ENCODE data around the gene MAD1L1.

The MAD1L1 gene

DNA sequence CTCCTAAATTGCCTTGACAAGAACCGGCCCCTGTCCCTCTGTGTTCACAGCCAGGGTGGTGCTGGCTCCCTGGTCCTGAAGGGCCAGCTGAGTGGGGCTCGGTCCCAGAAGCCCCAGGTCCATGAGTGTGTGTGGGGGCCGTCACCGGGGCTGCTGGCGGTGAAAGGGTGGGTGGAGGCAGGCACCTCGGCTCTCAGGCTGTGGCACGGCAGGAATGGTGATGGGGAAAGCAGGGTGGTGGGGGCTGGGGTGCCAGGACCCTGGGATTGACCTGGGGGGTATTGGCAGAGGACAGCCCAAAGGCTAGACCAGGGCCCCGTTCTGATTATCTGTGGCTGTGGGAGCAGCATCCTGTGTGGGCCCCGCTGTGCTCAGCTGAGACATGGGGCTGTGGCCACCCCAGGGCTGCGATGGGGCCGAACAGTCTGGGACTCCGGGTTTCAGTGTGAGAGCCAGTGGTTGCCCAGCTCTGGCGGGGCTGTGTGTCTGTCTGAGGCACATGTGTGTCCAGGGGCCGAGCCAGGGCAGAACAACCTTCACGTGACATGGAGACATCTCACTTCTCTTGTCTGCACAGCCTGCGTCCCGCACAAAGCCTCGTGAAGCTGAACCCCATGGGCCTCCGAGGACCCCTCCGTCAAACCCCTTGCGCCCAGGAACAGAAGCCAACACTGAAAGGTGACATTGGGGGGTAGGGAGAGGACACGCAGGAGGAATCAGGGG lies 418.5 kb downstream of the MAD1L1 start:
- H3K27me3 ChIP-seq (ENCODE audit: control insufficient read depth in 1 of 2, insufficient read depth in 2 of 2, low read length in 2 of 2), result no peaks in the 10 kb centered on the region
- no peak overlapping the region for H3K4me3 ChIP-seq (ENCODE audit: low read length in 2 of 2)
- H3K9me3 ChIP-seq (ENCODE audit: control insufficient read depth in 2 of 2, low read length in 2 of 2), result no peaks in the 10 kb centered on the region
- no peak overlapping the region for H3K9ac ChIP-seq (ENCODE audit: low read length in 2 of 2)
- no peak overlapping the region for H3K27ac ChIP-seq (ENCODE audit: low read length)
- no peaks in the 10 kb centered on the region for H3K36me3 ChIP-seq (ENCODE audit: control insufficient read depth in 2 of 2, insufficient read depth in 2 of 2, low read length in 2 of 2)
- H3K4me1 ChIP-seq (ENCODE audit: control insufficient read depth, insufficient read depth, low read length), result peaks cover 16% of the 10 kb centered on the region

DNA sequence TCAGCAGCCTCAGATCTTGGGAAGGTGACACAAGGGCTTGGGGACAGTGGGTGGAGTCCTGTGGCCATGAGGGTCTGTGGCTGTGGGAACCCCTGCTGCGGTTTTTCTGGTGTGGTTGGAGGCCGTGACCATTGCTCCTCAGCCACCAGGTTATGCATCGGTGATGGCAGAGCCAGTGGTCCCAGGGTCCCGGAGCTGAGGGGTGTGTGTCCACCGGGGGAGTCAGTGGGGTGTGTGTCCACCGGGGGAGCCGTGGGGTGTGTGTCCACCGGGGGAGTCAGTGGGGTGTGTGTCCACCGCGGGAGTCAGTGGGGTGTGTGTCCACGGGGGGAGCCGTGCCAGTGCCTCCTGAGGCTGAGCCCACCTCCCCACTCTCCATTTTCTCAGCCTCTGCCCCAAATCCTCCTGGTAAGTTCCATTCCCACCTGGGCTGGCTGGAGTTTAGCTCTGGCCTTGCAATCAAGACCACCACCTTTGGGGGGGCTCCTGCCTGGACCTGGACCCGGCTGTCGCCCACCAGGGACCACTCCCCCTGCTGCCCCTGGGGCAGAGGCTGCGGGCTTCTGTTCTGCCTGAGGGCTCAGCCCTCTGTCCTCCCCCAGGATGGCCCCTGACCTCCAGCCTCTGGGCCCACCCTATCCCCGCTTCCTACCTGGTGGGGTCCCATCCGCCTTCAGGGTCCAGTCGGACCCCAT lies 419.2 kb downstream of the MAD1L1 start:
- no peak overlapping the region for H3K4me3 ChIP-seq (ENCODE audit: low read length in 2 of 2)
- H3K36me3 ChIP-seq (ENCODE audit: control insufficient read depth in 2 of 2, insufficient read depth in 2 of 2, low read length in 2 of 2), result no peaks in the 10 kb centered on the region
- H3K9ac ChIP-seq (ENCODE audit: low read length in 2 of 2), result no peak overlapping the region
- H3K9me3 ChIP-seq (ENCODE audit: control insufficient read depth in 2 of 2, low read length in 2 of 2), result no peaks in the 10 kb centered on the region
- no peak overlapping the region for H3K27ac ChIP-seq (ENCODE audit: low read length)
- no peaks in the 10 kb centered on the region for H3K27me3 ChIP-seq (ENCODE audit: control insufficient read depth in 1 of 2, insufficient read depth in 2 of 2, low read length in 2 of 2)
- peaks cover 16% of the 10 kb centered on the region for H3K4me1 ChIP-seq (ENCODE audit: control insufficient read depth, insufficient read depth, low read length)

DNA sequence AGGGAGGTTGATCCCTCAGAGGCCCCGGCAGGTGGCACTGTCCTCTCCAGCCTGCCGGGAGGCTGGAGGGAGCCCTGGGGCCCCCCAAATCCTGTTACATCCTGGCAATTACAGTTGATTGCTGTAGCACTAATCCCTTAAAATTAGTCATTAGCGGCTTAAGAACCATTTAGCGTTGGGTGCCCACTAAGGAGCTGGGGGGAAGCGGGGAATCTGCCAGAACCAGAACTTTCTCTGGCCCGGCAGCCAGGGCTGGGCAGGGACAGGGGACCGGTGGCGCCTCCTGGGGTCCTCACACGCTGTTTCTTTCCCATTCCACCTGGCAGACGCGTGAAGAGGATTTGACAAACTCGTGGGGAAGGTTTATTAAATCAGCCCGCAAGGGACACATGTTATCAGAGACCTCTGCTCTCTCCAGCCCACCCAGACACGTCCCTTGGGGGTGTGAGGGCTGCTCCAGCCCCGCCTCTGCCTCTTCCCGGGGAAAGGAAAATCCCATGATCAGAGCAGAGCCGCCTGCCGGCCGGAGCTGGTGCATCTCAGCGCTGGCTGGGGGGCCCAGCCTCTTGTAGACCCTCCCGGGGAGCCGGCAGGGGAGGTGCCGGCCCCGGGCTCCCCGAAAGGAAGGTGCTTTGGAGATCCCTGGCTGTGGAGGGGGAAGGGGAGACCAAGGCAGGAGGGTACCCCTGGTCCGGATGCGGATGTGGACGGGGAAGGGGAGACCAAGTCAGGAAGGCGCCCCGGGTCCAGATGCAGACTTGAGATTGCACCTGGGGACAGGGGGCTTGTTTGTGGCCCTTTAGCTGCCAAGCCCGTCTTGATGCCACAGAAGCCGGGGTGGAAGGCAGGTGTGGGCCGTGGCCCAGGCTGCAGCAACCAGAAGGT lies 420.0 kb downstream of the MAD1L1 start:
- Histone ChIP-seq H3K27me3 (ENCODE audit: control insufficient read depth in 1 of 2, insufficient read depth in 2 of 2, low read length in 2 of 2) (no peaks in the 10 kb centered on the region), H3K4me1 (ENCODE audit: control insufficient read depth, insufficient read depth, low read length) (peaks cover 16% of the 10 kb centered on the region), H3K27ac (ENCODE audit: low read length) (no peak overlapping the region), H3K9ac (ENCODE audit: low read length in 2 of 2) (no peak overlapping the region), H3K4me3 (ENCODE audit: low read length in 2 of 2) (no peak overlapping the region), H3K36me3 (ENCODE audit: control insufficient read depth in 2 of 2, insufficient read depth in 2 of 2, low read length in 2 of 2) (no peaks in the 10 kb centered on the region), H3K9me3 (ENCODE audit: control insufficient read depth in 2 of 2, low read length in 2 of 2) (no peaks in the 10 kb centered on the region)

DNA sequence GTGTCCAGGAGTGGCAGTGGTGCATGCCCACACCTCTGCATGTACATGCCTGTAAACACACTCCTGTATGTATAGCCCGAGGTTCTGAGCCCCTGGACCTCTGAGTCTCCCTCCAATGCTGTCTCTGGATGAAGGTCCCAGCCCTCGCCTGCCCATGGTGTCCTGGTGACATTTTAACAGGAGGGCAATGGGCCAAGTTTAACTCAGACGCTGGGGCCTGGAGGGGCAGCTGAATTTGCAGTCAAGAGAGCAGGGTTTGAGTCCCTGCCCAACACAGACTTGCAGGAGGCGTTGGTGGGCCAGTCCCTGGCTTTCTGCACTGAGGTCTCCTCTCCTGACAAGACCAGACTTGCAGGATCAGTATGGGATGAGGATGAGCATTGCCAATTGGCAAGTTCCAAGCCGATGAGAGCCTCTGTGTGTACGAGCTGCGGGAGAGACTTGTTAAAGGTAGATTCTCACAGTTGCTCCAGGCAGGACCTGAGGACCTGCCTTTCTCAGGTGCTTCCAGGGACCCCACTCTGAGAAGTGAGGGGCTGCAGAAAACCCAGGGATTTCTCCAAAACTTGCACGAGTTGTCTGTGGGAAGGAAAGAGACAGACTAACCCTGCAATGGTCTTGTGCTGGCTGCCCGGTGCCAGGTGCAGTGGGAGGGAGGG lies 420.8 kb downstream of the MAD1L1 start:
- no peaks in the 10 kb centered on the region for H3K36me3 ChIP-seq (ENCODE audit: control insufficient read depth in 2 of 2, insufficient read depth in 2 of 2, low read length in 2 of 2)
- no peak overlapping the region for H3K27ac ChIP-seq (ENCODE audit: low read length)
- H3K4me3 ChIP-seq (ENCODE audit: low read length in 2 of 2), result no peak overlapping the region
- peaks cover 16% of the 10 kb centered on the region for H3K4me1 ChIP-seq (ENCODE audit: control insufficient read depth, insufficient read depth, low read length)
- no peaks in the 10 kb centered on the region for H3K9me3 ChIP-seq (ENCODE audit: control insufficient read depth in 2 of 2, low read length in 2 of 2)
- H3K9ac ChIP-seq (ENCODE audit: low read length in 2 of 2), result no peak overlapping the region
- H3K27me3 ChIP-seq (ENCODE audit: control insufficient read depth in 1 of 2, insufficient read depth in 2 of 2, low read length in 2 of 2), result no peaks in the 10 kb centered on the region

DNA sequence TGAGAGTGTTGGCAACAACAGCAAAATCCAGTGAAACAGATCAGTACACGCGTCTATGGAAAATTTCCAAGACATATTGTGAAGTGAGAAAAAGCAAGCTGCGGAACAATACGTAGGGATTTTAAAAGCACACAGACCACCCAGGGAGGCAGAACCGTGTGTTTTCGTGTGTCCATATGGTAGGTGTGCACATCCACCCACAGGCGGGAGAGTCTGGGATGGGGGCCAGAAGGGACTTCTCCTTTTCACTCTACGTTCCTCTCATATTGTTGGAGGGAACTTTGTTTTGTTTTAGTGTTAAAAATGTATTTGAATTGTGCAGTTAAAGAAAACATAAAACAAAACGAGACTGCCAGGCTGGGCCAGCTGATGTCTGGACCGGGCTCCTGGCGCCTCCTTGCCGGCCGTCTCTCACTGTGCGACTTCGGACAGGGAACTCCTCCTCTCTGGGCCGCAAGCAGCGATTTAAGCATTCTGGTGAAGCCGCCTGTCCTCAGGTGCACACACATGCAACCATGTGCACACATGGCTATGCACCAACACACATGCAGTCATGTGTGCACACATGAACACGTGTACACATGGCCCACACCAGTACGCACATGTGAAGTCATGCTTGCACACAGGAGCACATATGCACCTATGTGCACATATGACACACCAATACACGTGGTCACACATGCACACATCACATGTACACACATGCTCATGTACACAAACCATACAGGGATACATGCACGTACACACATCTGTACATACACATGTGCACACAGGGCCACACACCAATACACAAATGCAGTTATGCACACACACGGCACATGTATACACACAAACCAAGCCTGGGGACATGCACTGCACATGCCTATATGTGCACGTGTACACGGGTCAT lies 421.5 kb downstream of the MAD1L1 start:
- Histone ChIP-seq H3K27ac (ENCODE audit: low read length) (no peak overlapping the region), H3K36me3 (ENCODE audit: control insufficient read depth in 2 of 2, insufficient read depth in 2 of 2, low read length in 2 of 2) (no peaks in the 10 kb centered on the region), H3K4me3 (ENCODE audit: low read length in 2 of 2) (peak overlapping the region; percentile 5 to 63), H3K4me1 (ENCODE audit: control insufficient read depth, insufficient read depth, low read length) (peaks cover 16% of the 10 kb centered on the region), H3K27me3 (ENCODE audit: control insufficient read depth in 1 of 2, insufficient read depth in 2 of 2, low read length in 2 of 2) (no peaks in the 10 kb centered on the region), H3K9me3 (ENCODE audit: control insufficient read depth in 2 of 2, low read length in 2 of 2) (no peaks in the 10 kb centered on the region), H3K9ac (ENCODE audit: low read length in 2 of 2) (no peak overlapping the region)

DNA sequence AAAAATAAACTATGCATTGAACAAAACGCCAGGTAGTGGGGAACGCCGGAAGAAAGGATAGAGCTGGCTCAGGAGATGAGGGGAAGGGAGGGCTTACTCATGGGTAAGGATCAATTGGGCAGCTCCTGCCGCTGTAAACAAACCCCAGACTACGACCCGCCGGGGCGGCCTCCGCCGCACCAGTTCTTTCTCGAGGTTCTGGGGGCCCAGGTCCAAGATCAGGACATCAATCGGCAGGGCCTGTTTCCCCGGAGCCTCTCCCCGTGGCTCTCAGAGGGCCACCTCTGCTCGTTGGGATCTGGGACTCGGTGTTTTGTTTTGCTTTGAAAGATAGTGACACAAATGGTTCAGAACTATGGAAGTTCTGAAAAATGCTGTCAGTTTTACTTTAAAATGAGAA lies 422.2 kb downstream of the MAD1L1 start:
- peaks cover 16% of the 10 kb centered on the region for H3K4me1 ChIP-seq (ENCODE audit: control insufficient read depth, insufficient read depth, low read length)
- no peak overlapping the region for H3K27ac ChIP-seq (ENCODE audit: low read length)
- peak overlapping the region; percentile 5 to 63 for H3K4me3 ChIP-seq (ENCODE audit: low read length in 2 of 2)
- no peaks in the 10 kb centered on the region for H3K36me3 ChIP-seq (ENCODE audit: control insufficient read depth in 2 of 2, insufficient read depth in 2 of 2, low read length in 2 of 2)
- no peak overlapping the region for H3K9ac ChIP-seq (ENCODE audit: low read length in 2 of 2)
- H3K9me3 ChIP-seq (ENCODE audit: control insufficient read depth in 2 of 2, low read length in 2 of 2), result no peaks in the 10 kb centered on the region
- no peaks in the 10 kb centered on the region for H3K27me3 ChIP-seq (ENCODE audit: control insufficient read depth in 1 of 2, insufficient read depth in 2 of 2, low read length in 2 of 2)

DNA sequence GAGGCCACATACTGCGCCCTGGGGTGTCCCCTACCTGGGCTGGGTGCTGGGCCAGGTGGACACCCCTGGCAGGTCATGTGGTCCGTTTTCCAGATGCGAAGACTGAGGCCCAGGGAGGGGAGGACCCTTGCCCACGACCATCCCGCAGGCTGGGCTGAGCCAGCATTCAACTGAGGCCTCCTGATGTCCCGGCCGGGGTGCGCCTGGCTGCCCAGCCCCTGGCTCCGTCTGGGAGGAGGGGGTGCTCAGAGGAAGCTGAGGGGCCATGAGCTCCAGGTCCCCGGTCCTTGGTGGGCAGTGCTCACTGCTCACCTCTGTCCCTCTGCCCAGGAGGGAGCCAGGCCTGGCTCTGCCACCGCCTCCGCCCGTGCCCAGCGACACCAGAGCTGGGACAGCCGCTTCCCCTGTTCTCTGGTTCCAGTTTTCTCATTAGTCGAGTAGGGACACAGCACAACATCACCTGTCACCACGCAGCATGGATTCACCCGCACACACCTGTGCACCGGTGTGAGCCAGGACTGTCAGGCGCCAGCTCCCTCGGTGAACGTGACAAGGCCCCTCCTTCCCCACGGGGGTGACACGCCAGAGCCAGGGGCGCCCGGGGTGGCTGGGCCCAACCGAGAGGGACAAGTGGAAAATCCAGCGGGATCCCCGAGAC lies 423.0 kb downstream of the MAD1L1 start:
- H3K9ac ChIP-seq (ENCODE audit: low read length in 2 of 2), result no peak overlapping the region
- no peak overlapping the region for H3K4me3 ChIP-seq (ENCODE audit: low read length in 2 of 2)
- H3K4me1 ChIP-seq (ENCODE audit: control insufficient read depth, insufficient read depth, low read length), result peaks cover 16% of the 10 kb centered on the region
- no peak overlapping the region for H3K27ac ChIP-seq (ENCODE audit: low read length)
- H3K9me3 ChIP-seq (ENCODE audit: control insufficient read depth in 2 of 2, low read length in 2 of 2), result no peaks in the 10 kb centered on the region
- no peaks in the 10 kb centered on the region for H3K36me3 ChIP-seq (ENCODE audit: control insufficient read depth in 2 of 2, insufficient read depth in 2 of 2, low read length in 2 of 2)
- H3K27me3 ChIP-seq (ENCODE audit: control insufficient read depth in 1 of 2, insufficient read depth in 2 of 2, low read length in 2 of 2), result no peaks in the 10 kb centered on the region

DNA sequence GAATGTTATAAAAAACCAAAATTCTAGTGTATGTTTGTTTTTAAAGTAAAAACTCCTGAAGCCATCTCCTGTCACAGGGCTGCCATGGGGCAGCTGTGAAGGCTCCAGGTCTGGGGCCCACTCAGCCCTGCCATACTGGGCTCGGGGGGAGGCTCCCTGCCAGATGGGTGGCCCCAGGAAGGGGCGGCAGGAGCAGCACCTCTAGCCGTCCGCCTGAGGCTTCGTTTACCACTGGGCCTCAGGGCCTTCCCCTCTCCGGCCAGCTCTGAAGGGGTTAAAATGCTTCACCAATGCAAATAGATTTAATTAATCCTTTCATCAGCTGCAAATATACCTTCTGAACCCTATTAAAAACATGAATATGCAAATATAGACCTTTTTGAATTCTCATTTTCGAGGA lies 423.7 kb downstream of the MAD1L1 start:
- H3K9ac ChIP-seq (ENCODE audit: low read length in 2 of 2), result no peak overlapping the region
- no peaks in the 10 kb centered on the region for H3K27me3 ChIP-seq (ENCODE audit: control insufficient read depth in 1 of 2, insufficient read depth in 2 of 2, low read length in 2 of 2)
- peaks cover 16% of the 10 kb centered on the region for H3K4me1 ChIP-seq (ENCODE audit: control insufficient read depth, insufficient read depth, low read length)
- no peak overlapping the region for H3K27ac ChIP-seq (ENCODE audit: low read length)
- no peak overlapping the region for H3K4me3 ChIP-seq (ENCODE audit: low read length in 2 of 2)
- H3K36me3 ChIP-seq (ENCODE audit: control insufficient read depth in 2 of 2, insufficient read depth in 2 of 2, low read length in 2 of 2), result no peaks in the 10 kb centered on the region
- H3K9me3 ChIP-seq (ENCODE audit: control insufficient read depth in 2 of 2, low read length in 2 of 2), result no peaks in the 10 kb centered on the region

DNA sequence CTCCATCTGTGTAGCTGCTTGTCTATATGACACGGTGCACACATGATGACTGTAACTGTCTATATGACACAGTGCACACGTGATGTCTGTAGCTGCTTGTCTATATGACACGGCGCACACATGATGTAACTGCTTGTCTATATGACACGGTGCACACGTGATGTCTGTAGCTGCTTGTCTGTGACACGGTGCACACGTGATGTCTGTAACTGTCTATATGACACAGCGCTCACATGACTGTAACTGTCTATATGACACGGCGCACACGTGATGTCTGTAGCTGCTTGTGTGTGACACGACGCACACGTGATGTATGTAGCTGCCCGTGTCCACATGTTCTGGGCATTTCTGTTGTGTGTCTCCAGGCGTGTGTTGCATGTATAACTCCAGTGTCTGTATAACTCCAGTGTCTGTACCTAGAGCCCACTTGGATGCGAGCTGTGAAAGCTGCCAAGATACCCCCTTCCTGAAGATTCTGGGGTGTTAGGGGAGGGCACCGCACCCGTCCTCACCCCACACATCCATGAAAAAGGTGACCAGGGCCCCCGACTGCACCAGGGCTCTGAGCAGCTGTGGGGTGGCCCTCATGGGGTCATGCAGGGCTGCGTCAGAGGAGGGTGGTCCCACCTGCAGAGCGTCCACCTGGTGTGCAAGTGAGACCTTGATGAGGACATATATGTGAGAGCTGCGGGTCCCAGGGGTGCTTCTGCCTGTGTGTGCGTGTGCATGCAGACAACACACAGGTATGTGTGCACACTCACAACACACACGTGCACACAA lies 424.7 kb downstream of the MAD1L1 start:
- Histone ChIP-seq H3K27ac (ENCODE audit: low read length) (no peak overlapping the region), H3K36me3 (ENCODE audit: control insufficient read depth in 2 of 2, insufficient read depth in 2 of 2, low read length in 2 of 2) (no peaks in the 10 kb centered on the region), H3K9ac (ENCODE audit: low read length in 2 of 2) (no peak overlapping the region), H3K27me3 (ENCODE audit: control insufficient read depth in 1 of 2, insufficient read depth in 2 of 2, low read length in 2 of 2) (no peaks in the 10 kb centered on the region), H3K4me1 (ENCODE audit: control insufficient read depth, insufficient read depth, low read length) (peaks cover 16% of the 10 kb centered on the region), H3K9me3 (ENCODE audit: control insufficient read depth in 2 of 2, low read length in 2 of 2) (no peaks in the 10 kb centered on the region), H3K4me3 (ENCODE audit: low read length in 2 of 2) (no peak overlapping the region)
